ENCODE data around the gene CRABP2. TPM values are rescaled to one million over a fixed set of nuclear protein-coding genes. Genes with fewer than 3 reads are reported as not detected.

Gene CRABP2
- total RNA-seq, 1 donor from 2014 or later = 0.55 TPM

DNA sequence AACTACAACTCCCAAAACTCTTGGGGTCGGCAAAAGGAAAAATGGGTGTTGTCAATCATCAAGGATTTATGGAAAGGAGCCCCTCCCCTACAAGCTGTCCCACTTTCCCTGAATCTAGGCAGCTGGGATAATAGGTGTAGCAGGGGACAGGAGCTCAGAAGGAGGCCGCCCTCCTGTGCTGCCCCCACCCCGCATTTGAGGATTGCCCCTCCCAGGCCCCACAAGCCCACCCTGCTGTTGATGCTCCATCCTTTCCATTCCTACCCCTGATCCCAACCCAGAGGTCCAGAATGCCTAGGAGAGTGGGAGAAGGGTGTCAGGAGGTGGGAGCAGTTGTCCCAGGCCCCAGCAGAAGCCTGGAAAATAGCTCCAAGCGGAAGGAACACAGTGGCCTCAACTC is 37.4 kb upstream of the CRABP2 start:
- Mint-ChIP-seq H3K9me3 (no peaks in the 10 kb centered on the region), H3K27me3 (no peaks in the 10 kb centered on the region), H3K4me3 (no peak overlapping the region), H3K27ac (no peak overlapping the region), H3K36me3 (ENCODE audit: low read depth) (peaks cover 61% of the 10 kb centered on the region), H3K4me1 (peaks cover 49% of the 10 kb centered on the region)
- POLR2A ChIA-PET = interaction anchor here (1.2 to 5.0 kb wide), 5 partner anchors 8 to 242 kb away, joined by 4 to 153 read pairs (median 91); partner anchors contain the start of genes HDGF, ISG20L2, MEF2D and METTL25B
- intact Hi-C loops (cut with micrococcal nuclease) = no loop called here
- no peak for ATAC-seq (ENCODE audit: low read depth)
- CTCF ChIA-PET = interaction anchor here (1.0 kb wide), 2 partner anchors 16 to 24 kb away, joined by 4 read pairs; partner anchors contain the start of gene PRCC
- DNase-seq = no peak
- TF ChIP-seq, protein P1, sequence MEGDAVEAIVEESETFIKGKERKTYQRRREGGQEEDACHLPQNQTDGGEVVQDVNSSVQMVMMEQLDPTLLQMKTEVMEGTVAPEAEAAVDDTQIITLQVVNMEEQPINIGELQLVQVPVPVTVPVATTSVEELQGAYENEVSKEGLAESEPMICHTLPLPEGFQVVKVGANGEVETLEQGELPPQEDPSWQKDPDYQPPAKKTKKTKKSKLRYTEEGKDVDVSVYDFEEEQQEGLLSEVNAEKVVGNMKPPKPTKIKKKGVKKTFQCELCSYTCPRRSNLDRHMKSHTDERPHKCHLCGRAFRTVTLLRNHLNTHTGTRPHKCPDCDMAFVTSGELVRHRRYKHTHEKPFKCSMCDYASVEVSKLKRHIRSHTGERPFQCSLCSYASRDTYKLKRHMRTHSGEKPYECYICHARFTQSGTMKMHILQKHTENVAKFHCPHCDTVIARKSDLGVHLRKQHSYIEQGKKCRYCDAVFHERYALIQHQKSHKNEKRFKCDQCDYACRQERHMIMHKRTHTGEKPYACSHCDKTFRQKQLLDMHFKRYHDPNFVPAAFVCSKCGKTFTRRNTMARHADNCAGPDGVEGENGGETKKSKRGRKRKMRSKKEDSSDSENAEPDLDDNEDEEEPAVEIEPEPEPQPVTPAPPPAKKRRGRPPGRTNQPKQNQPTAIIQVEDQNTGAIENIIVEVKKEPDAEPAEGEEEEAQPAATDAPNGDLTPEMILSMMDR (IDR thresholded peaks at IDR 0.05) = no peak

DNA sequence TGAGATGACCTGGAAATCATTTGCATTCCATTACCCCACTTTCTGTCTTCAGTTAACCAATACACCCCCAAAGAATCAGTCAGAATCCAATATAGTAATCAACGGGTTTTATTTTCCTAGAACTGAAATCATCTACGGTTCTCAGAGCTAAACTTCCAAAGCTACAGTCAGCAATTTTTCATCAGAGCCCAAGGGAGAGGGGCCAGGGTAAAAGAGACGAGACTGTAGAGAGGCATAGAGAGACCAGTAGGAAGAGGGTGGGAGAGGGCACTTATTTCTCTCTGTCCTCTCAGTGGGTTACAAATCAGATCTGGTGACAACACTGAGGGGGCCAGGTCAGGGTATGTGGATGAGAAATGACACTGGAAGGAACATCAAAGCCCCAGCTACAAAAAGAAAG is 36.6 kb upstream of the CRABP2 start:
- Mint-ChIP-seq H3K27ac (peak overlapping the region; percentile 97), H3K9me3 (no peaks in the 10 kb centered on the region), H3K36me3 (ENCODE audit: low read depth) (peaks cover 69% of the 10 kb centered on the region), H3K4me3 (no peak overlapping the region), H3K4me1 (peaks cover 42% of the 10 kb centered on the region), H3K27me3 (no peaks in the 10 kb centered on the region)
- TF ChIP-seq, protein P1 (IDR thresholded peaks at IDR 0.05) = no peak
- ChIA-PET CTCF (interaction anchor here (1.0 to 2.1 kb wide), 3 partner anchors 10 to 25 kb away, joined by 4 to 16 read pairs (median 4); partner anchors contain the start of genes HDGF and PRCC), POLR2A (interaction anchor here (2.4 to 5.0 kb wide), 4 partner anchors 9 to 241 kb away, joined by 7 to 153 read pairs (median 110); partner anchors contain the start of genes HDGF, ISG20L2, MEF2D and METTL25B)
- DNase-seq (no peak), ATAC-seq (ENCODE audit: low read depth) (no peak)
- intact Hi-C loops (cut with micrococcal nuclease) = no loop called here

DNA sequence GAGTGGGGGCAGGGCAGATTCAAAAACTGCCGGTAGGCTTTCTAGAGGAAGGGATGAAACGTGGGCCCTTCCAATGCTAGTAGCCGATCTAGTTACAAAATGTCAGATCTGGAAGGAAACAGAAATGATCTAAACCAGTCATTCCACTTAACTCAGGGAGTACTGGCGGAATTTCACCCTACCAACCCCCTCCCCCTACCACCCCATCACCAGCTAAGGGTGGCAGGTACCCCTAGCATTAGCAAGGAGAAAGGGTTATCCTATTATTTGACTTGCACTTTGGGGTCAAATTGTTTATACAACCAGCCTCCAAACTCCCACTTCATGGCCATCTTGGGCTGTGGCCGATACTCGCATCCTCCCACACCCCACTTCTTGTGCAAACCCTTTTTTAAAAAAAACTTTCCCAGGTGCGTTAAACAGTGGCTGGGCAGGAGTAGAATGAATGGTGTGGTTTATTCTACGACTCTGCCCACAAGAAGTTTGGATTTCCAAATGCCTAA is 36.1 kb upstream of the CRABP2 start:
- intact Hi-C loops (cut with micrococcal nuclease) = loop anchor here (1.0 to 2.0 kb wide), 5 partner anchors 10 to 687 kb away; partner anchors contain the start of genes HDGF, ISG20L2, LAMTOR2 and MEF2D
- TF ChIP-seq, protein P1 (IDR thresholded peaks at IDR 0.05) = no peak
- peaks cover 72% of the 10 kb centered on the region for H3K36me3 Mint-ChIP-seq (ENCODE audit: low read depth)
- DNase-seq (no peak), ATAC-seq (ENCODE audit: low read depth) (no peak)
- H3K27me3 Mint-ChIP-seq = no peaks in the 10 kb centered on the region
- H3K9me3 Mint-ChIP-seq = no peaks in the 10 kb centered on the region
- CTCF ChIA-PET = interaction anchor here (0.7 to 2.1 kb wide), 6 partner anchors 10 to 52 kb away, joined by 3 to 18 read pairs (median 7); partner anchors contain the start of genes CRABP2, HDGF and PRCC
- peak overlapping the region; percentile 97 for H3K27ac Mint-ChIP-seq
- H3K4me1 Mint-ChIP-seq = peaks cover 37% of the 10 kb centered on the region
- POLR2A ChIA-PET = interaction anchor here (0.6 to 5.0 kb wide), 11 partner anchors 10 to 528 kb away, joined by 3 to 153 read pairs (median 7); partner anchors contain the start of genes HDGF, ISG20L2, MEF2D and METTL25B
- peak overlapping the region; percentile 98 for H3K4me3 Mint-ChIP-seq

DNA sequence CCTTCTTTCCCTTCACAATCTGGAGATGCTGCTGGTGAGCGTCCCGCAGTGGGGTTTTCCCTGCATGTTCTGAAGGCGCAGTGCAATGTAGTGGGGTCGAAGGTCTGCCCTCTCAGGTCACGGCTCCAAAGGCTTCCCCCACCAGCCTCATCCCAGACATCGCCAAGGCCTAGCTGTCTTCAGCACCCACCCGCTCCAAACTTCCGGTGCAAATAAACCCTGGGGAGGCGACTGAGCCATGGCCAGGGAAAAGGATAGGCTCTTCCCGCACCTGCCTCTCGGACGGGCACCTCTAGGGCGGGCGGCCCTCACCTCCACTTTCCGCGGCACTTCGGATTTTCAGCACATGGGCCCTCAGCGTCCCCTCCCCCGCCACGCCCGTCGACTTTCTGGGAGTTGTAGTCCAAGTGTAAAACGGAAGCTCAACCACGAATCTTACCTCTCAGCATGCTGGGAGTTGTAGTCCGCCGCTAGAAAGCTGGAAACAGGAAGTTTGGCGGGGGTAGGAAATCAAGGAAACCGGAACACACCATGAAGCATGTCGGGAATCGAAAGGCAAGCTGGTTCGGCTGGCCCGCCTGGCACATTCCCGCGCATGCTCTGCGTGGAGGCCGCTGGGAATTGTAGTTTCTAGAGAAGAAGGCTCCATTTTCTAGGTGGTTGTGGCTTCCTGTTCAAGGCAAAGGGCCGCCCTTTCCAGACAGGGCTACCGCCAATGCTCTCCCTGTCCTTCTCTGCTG is 35.5 kb upstream of the CRABP2 start, which contains the start of gene MRPL24:
TSS of gene MRPL24 (minus strand) at position 348 of the 740 bp plus-strand sequence. CDS start 2,384 bp downstream, outside the sequence.
- TF ChIP-seq, protein P1 (IDR thresholded peaks at IDR 0.05) = no peak
- no peaks in the 10 kb centered on the region for H3K9me3 Mint-ChIP-seq

More for the DNA sequence above, 35.5 kb upstream of the CRABP2 start, which contains the start of gene MRPL24:
- H3K4me1 Mint-ChIP-seq = peaks cover 33% of the 10 kb centered on the region
- CTCF ChIA-PET = interaction anchor here (0.7 to 2.1 kb wide), 6 partner anchors 11 to 51 kb away, joined by 3 to 18 read pairs (median 7); partner anchors contain the start of genes CRABP2, HDGF and PRCC
- H3K27me3 Mint-ChIP-seq = no peaks in the 10 kb centered on the region
- H3K27ac Mint-ChIP-seq = peak within 1 kb of the TSS; percentile 97
- POLR2A ChIA-PET = interaction anchor here (0.6 to 5.0 kb wide), 11 partner anchors 10 to 528 kb away, joined by 3 to 153 read pairs (median 7); partner anchors contain the start of genes HDGF, ISG20L2, MEF2D and METTL25B
- DNase-seq = peak; percentile 87
- ATAC-seq (ENCODE audit: low read depth) = peak; percentile 89
- intact Hi-C loops (cut with micrococcal nuclease) = loop anchor here (1.0 to 2.0 kb wide), 5 partner anchors 10 to 687 kb away; partner anchors contain the start of genes HDGF, ISG20L2, LAMTOR2 and MEF2D
- peaks cover 74% of the 10 kb centered on the region for H3K36me3 Mint-ChIP-seq (ENCODE audit: low read depth)
- H3K4me3 Mint-ChIP-seq = peak within 1 kb of the TSS; percentile 98

Measured in activated B cell treated with CpG ODN at 0.5 μM for 24 hours (primary cell).